Gastrocnemius medialis (tissue), 4 donors: ENCODE measurements around the gene EFCAB6. TPM values are rescaled to one million over a fixed set of nuclear protein-coding genes. Genes with fewer than 3 reads are reported as not detected.
A peak's percentile ranks its signal among the peaks of the same experiment; 100 is the strongest.

Source experiments
- ATAC-seq, 2 donors: fragments of 150-250 bp; one replicate each; pipeline ENCODE4 v1.9.1; 2016
- DNase-seq, 2 donors: peaks; one replicate each; pipeline ENCODE4 v3.0.0-alpha.2; 2019
- H3K27ac ChIP-seq, 4 donors: fragments of 200-600 bp; sonication (generic); 1 replicate in 1 of 4; 2 replicates in 3 of 4; pipeline ENCODE4 v1.5.1; 2016 to 2018; ENCODE audit warnings: mild to moderate bottlenecking in 2 of 4, moderate library complexity in 1 of 4
- H3K27me3 ChIP-seq, 3 donors: fragments of 200-600 bp; sonication (generic) in 2 of 3; 1 replicate in 1 of 3; 2 replicates in 2 of 3; pipeline versions ENCODE4 v1.5.1 to v1.6.0; 2016 to 2019; ENCODE audit warnings: mild to moderate bottlenecking in 1 of 3, moderate library complexity in 1 of 3
- H3K36me3 ChIP-seq, 2 donors: fragments of 200-600 bp; sonication (generic) in 1 of 2; one replicate each; pipeline ENCODE4 v1.5.1; 2017 to 2018
- H3K4me1 ChIP-seq, 2 donors: fragments of 200-600 bp; sonication (generic) in 1 of 2; one replicate each; pipeline ENCODE4 v1.5.1; 2016 to 2017; ENCODE audit warnings: mild to moderate bottlenecking in 2 of 2
- H3K4me3 ChIP-seq, 4 donors: fragments of 200-600 bp; sonication (generic) in 3 of 4; 1 replicate in 1 of 4; 2 replicates in 3 of 4; pipeline ENCODE4 v1.5.1; 2016 to 2019; ENCODE audit warnings: mild to moderate bottlenecking in 2 of 4
- H3K9me3 ChIP-seq, 3 donors: fragments of 200-600 bp; sonication (generic) in 2 of 3; 1 replicate in 1 of 3; 2 replicates in 2 of 3; pipeline ENCODE4 v1.5.1; 2016 to 2019
- CTCF ChIP-seq, 5 experiments: fragments of 450-650 bp in 3 of 5; fragments of 200-600 bp in 2 of 5; sonication (generic) in 2 of 5; IDR thresholded peaks in 4 of 5; conservative IDR thresholded peaks in 1 of 5; 1 replicate in 4 of 5; 2 replicates in 1 of 5; pipeline ENCODE4 v1.5.1; 2016 to 2019; ENCODE audit warnings: antibody characterized with exemption in 5 of 5, mild to moderate bottlenecking in 3 of 5, moderate library complexity in 3 of 5
- POLR2A ChIP-seq, 2 donors: fragments of 450-650 bp; IDR thresholded peaks; one replicate each; pipeline ENCODE4 v1.6.1; 2017; ENCODE audit warnings: antibody characterized with exemption in 2 of 2, mild to moderate bottlenecking in 2 of 2, moderate library complexity in 2 of 2
- in situ Hi-C, 4 donors: fragments of 200-750 bp; cut with MboI; loops; one replicate each; pipeline versions ENCODE4 v1.15.0 to v1.8.0; 2017; ENCODE audit warnings: low sequenced_read_pairs in 4 of 4
- intact Hi-C: fragments of 100-400 bp; cut with DNase I; formaldehyde crosslinking; loops from one replicate; pipeline ENCODE4 v1.15.1; 2023; ENCODE audit warnings: low total_unique reads
- total RNA-seq, 4 donors: library from RNA; depleted of rRNA; stranded (reverse); fragments of >200 nt; gene quantifications; one replicate each; pipeline versions ENCODE4 v1.1.0 to v1.2.3, GENCODE V29; 2016

The EFCAB6 gene
- total RNA-seq, 4 donors from 2014 or later, result 0.07 to 4.4 (median 0.28) TPM

- Histone ChIP-seq H3K36me3 (no peaks in the 10 kb centered on the region), H3K9me3 (no peaks in the 10 kb centered on the region), H3K27ac (no peak overlapping the region), H3K27me3 (peaks cover 4 to 42% (median 24%) of the 10 kb centered on the region in 3 donors), H3K4me3 (no peak overlapping the region), H3K4me1 (no peaks in the 10 kb centered on the region)
- no peak for DNase-seq
- TF ChIP-seq CTCF (IDR thresholded peaks at IDR 0.05 in 4 of 5, conservative IDR thresholded peaks at IDR 0.05 in 1 of 5), result no peak
- no peak for TF ChIP-seq POLR2A (IDR thresholded peaks at IDR 0.05)
- ATAC-seq, result no peak
- intact Hi-C loops (no loop called here), in situ Hi-C loops (no loop called here)
Measured at GRCh38 chr22:43855431-43855830, 43.3 kb upstream of the EFCAB6 start.

- H3K4me1 ChIP-seq, result no peaks in the 10 kb centered on the region
- intact Hi-C loops (no loop called here), in situ Hi-C loops (no loop called here)
- peaks cover 4 to 37% (median 22%) of the 10 kb centered on the region in 3 donors for H3K27me3 ChIP-seq
- DNase-seq (peak in 1 of 2 donors; percentile 1), ATAC-seq (no peak)
- no peaks in the 10 kb centered on the region for H3K9me3 ChIP-seq
- no peaks in the 10 kb centered on the region for H3K36me3 ChIP-seq
- no peak overlapping the region for H3K4me3 ChIP-seq
- TF ChIP-seq POLR2A (IDR thresholded peaks at IDR 0.05), result no peak
- no peak for TF ChIP-seq CTCF (IDR thresholded peaks at IDR 0.05 in 4 of 5, conservative IDR thresholded peaks at IDR 0.05 in 1 of 5)
- no peak overlapping the region for H3K27ac ChIP-seq
Measured at GRCh38 chr22:43854786-43855271, 42.7 kb upstream of the EFCAB6 start.

- H3K36me3 ChIP-seq, result no peaks in the 10 kb centered on the region
- in situ Hi-C loops (no loop called here), intact Hi-C loops (no loop called here)
- DNase-seq, result peak in 1 of 2 donors; percentile 8
- TF ChIP-seq CTCF (IDR thresholded peaks at IDR 0.05 in 4 of 5, conservative IDR thresholded peaks at IDR 0.05 in 1 of 5) (no peak), POLR2A (IDR thresholded peaks at IDR 0.05) (no peak)
- no peak for ATAC-seq
- no peak overlapping the region for H3K27ac ChIP-seq
- H3K4me3 ChIP-seq, result no peak overlapping the region
- H3K4me1 ChIP-seq, result no peaks in the 10 kb centered on the region
- peaks cover 4 to 31% (median 21%) of the 10 kb centered on the region in 3 donors for H3K27me3 ChIP-seq
- no peaks in the 10 kb centered on the region for H3K9me3 ChIP-seq
Measured at GRCh38 chr22:43854121-43854785, 42.1 kb upstream of the EFCAB6 start.

GRCh38 chr22:43853328-43853931 lies 41.3 kb upstream of the EFCAB6 start:
- no peak overlapping the region for H3K4me3 ChIP-seq
- ATAC-seq (no peak), DNase-seq (peak in 1 of 2 donors; percentile 5)
- no peak overlapping the region for H3K27ac ChIP-seq
- no peaks in the 10 kb centered on the region for H3K4me1 ChIP-seq
- no peak for TF ChIP-seq POLR2A (IDR thresholded peaks at IDR 0.05)
- no peak for TF ChIP-seq CTCF (IDR thresholded peaks at IDR 0.05 in 4 of 5, conservative IDR thresholded peaks at IDR 0.05 in 1 of 5)
- intact Hi-C loops, result no loop called here
- no peaks in the 10 kb centered on the region for H3K9me3 ChIP-seq
- H3K27me3 ChIP-seq, result peaks cover 4 to 29% (median 19%) of the 10 kb centered on the region in 3 donors
- in situ Hi-C loops, result no loop called here
- no peaks in the 10 kb centered on the region for H3K36me3 ChIP-seq
